Spleen (tissue), 11 donors: ENCODE measurements around the gene SSRP1. TPM values are rescaled to one million over a fixed set of nuclear protein-coding genes. Genes with fewer than 3 reads are reported as not detected.

Experiments used
- DNase-seq: peaks from one replicate; pipeline ENCODE4 v3.0.0-alpha.2; 2020
- H3K27ac ChIP-seq, 8 donors: fragments of 200-600 bp; sonication (generic) in 7 of 8; 1 replicate in 4 of 8; 2 replicates in 4 of 8; pipeline versions ENCODE4 v1.5.0 to v1.8.0; 2016 to 2021; ENCODE audit warnings: inconsistent platforms in 4 of 8, mild to moderate bottlenecking in 4 of 8, moderate library complexity in 1 of 8
- H3K27me3 ChIP-seq, 7 donors: fragments of 200-600 bp; sonication (generic) in 6 of 7; replicated peaks in 1 of 7; 1 replicate in 4 of 7; 2 replicates in 3 of 7; pipeline versions ENCODE4 v1.5.0 to v1.8.0; 2016 to 2021; ENCODE audit warnings: inconsistent platforms in 3 of 7, mild to moderate bottlenecking in 1 of 7
- H3K36me3 ChIP-seq, 6 donors: fragments of 200-600 bp; sonication (generic) in 5 of 6; 1 replicate in 4 of 6; 2 replicates in 2 of 6; pipeline versions ENCODE4 v1.5.0 to v1.8.0; 2016 to 2021; ENCODE audit warnings: inconsistent platforms in 2 of 6
- H3K4me1 ChIP-seq, 6 donors: fragments of 200-600 bp; sonication (generic) in 5 of 6; 1 replicate in 3 of 6; 2 replicates in 3 of 6; pipeline versions ENCODE4 v1.5.0 to v1.8.0; 2016 to 2021; ENCODE audit warnings: inconsistent platforms in 3 of 6
- H3K4me3 ChIP-seq, 8 donors: fragments of 200-600 bp; sonication (generic) in 7 of 8; 1 replicate in 4 of 8; 2 replicates in 4 of 8; pipeline versions ENCODE4 v1.5.0 to v1.8.0; 2016 to 2021; ENCODE audit warnings: inconsistent platforms in 4 of 8, mild to moderate bottlenecking in 4 of 8, moderate library complexity in 2 of 8
- H3K9me3 ChIP-seq, 8 donors: fragments of 200-600 bp; sonication (generic) in 7 of 8; 1 replicate in 4 of 8; 2 replicates in 4 of 8; pipeline versions ENCODE4 v1.5.0 to v1.8.0; 2016 to 2021; ENCODE audit warnings: inconsistent platforms in 4 of 8
- POLR2A ChIP-seq, 3 donors: fragments of 450-650 bp; IDR thresholded peaks; one replicate each; pipeline ENCODE4 v1.5.1; 2017; ENCODE audit warnings: antibody characterized with exemption in 3 of 3, mild to moderate bottlenecking in 1 of 3
- POLR2AphosphoS5 ChIP-seq, 3 donors: sonication (generic); formaldehyde crosslinking; IDR thresholded peaks; one replicate each; pipeline ENCODE4 v1.5.1; 2017; ENCODE audit warnings: antibody characterized with exemption in 3 of 3
- WGBS, 5 donors: extraction: QIAGEN DNeasy Blood & Tissue Kit in 3 of 5; methylation state at CpG; one replicate each; pipeline versions ENCODE4 v1.1.5 to v1.1.7; 2013 to 2018; 5-methylcytosine and 5-hydroxymethylcytosine counted together
- intact Hi-C: fragments of 100-400 bp; cut with DNase I; formaldehyde crosslinking; loops from one replicate; pipeline ENCODE4 v1.15.0; 2023; ENCODE audit warnings: low total_unique reads
- polyA plus RNA-seq, 3 donors: library from polyadenylated mRNA; stranded (reverse); fragments of 200-250 nt; gene quantifications; one replicate each; pipeline ENCODE4 v1.2.1, GENCODE V29; 2013
- total RNA-seq, 7 donors: library from RNA; depleted of rRNA in 3 of 7; stranded (reverse); fragments of >200 nt in 3 of 7; fragmentation: NEBNext Ultra II Directional in 4 of 7; extraction: Animal tissue kit (Norgen Biotek cat#: 25700) in 4 of 7; gene quantifications; one replicate each; pipeline versions ENCODE4 v1.1.0 to v1.2.1, GENCODE V29; 2016 to 2021
- TF ChIP-seq, protein P1 (sequence below), 11 experiments: fragments of 200-600 bp in 7 of 11; fragments of 450-650 bp in 4 of 11; sonication (generic) in 4 of 11; IDR thresholded peaks in 8 of 11; conservative IDR thresholded peaks in 3 of 11; 1 replicate in 7 of 11; 2 replicates in 4 of 11; pipeline versions ENCODE4 v1.4.0 to v1.8.0; 2016 to 2021; ENCODE audit warnings: antibody characterized with exemption in 11 of 11, inconsistent platforms in 4 of 11, mild to moderate bottlenecking in 1 of 11
- donor health status: healthy with polysubstance abuse.
- donor health status: DM: no; HTN: no; CAD: no; lungs with moderate emphysema.
- donor health status: DM: no; HTN: no; CAD: no.
- donor health status: Bipolar disorder and iron deficiency.
- donor health status: healthy.
- donor health status: DM: no; HTN: no; CAD: no.
- donor health status: DM: yes; HTN: yes; CAD: no.

The SSRP1 gene
- total and polyA plus RNA-seq, 10 donors, result 35.5 to 67.1 (median 51.5) TPM

DNA sequence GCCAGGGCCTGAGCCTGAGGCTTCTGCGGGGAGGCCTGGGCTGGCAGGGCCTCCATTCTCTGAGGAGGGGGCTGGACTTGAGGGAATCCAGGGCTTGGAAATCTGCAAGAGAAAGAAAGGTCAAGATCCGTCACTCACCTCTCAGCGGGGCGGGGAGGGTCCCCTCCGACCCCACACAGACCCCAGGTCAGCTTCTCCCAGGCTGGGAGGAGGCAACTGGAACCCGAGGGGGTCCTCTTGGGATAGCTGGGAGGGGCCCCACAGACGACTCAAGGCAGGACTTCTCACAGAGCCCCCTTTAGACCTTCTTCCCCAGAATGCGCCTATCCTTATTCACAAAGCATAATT lies 21.9 kb downstream of the SSRP1 start:
- DNase-seq, result no peak
- peaks cover 22 to 96% (median 58%) of the 10 kb centered on the region in 6 donors for H3K4me1 ChIP-seq
- H3K36me3 ChIP-seq, result peaks cover 0 to 82% (median 29%) of the 10 kb centered on the region in 6 donors

DNA sequence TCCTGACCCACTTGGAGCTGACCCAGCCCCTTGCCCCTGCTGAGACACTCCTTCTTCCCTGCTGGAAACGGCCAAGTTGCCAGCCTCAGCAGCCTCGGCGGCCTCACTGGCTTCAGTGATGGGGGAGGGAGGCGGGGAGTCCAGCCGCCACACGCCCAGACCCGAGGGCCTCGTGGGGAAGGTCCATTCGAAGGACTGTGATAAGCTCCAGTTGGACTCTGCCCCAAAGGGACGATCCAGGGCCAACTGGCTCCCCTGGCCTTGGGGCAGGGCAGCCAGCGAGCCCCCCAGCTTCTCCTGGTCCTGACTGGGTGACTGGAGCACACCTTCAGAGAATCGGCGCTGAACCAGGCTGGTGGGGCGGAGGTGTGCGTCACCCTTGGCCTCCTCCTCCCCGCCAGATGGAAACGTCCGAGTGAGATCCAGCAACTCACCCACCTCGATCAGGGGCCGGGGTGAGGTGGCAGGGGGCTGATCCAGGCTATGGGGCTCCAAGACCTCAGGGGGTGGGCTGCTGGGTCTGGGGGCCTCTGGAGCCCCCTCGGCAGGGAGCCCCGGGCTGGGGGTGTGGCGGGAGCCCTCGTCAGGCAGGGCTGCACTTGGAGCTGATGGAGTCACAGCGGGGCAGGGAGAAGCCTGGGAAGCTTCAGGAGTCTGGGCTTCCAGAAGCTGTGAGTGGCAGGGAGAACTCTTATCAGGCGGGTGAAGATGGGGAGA lies 22.5 kb downstream of the SSRP1 start:
- H3K4me3 ChIP-seq, result no peak overlapping the region
- peaks cover 0 to 83% (median 29%) of the 10 kb centered on the region in 6 donors for H3K36me3 ChIP-seq
- peaks cover 21 to 97% (median 57%) of the 10 kb centered on the region in 6 donors for H3K4me1 ChIP-seq
- H3K27me3 ChIP-seq, result peaks cover 0 to 12% (median 0%) of the 10 kb centered on the region in 7 donors
- H3K27ac ChIP-seq, result peak overlapping the region in 2 of 8 donors; percentile 83 to 87
- 86 to 95% (median 88%) methylated on average over 19 to 26 of the region's 26 CpGs for WGBS, 5 donors
- intact Hi-C loops, result no loop called here
- peak; percentile 70 for DNase-seq
- H3K9me3 ChIP-seq, result no peaks in the 10 kb centered on the region
- no peak for TF ChIP-seq POLR2AphosphoS5 (IDR thresholded peaks at IDR 0.05)
- TF ChIP-seq, protein P1, sequence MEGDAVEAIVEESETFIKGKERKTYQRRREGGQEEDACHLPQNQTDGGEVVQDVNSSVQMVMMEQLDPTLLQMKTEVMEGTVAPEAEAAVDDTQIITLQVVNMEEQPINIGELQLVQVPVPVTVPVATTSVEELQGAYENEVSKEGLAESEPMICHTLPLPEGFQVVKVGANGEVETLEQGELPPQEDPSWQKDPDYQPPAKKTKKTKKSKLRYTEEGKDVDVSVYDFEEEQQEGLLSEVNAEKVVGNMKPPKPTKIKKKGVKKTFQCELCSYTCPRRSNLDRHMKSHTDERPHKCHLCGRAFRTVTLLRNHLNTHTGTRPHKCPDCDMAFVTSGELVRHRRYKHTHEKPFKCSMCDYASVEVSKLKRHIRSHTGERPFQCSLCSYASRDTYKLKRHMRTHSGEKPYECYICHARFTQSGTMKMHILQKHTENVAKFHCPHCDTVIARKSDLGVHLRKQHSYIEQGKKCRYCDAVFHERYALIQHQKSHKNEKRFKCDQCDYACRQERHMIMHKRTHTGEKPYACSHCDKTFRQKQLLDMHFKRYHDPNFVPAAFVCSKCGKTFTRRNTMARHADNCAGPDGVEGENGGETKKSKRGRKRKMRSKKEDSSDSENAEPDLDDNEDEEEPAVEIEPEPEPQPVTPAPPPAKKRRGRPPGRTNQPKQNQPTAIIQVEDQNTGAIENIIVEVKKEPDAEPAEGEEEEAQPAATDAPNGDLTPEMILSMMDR (IDR thresholded peaks at IDR 0.05 in 8 of 11, conservative IDR thresholded peaks at IDR 0.05 in 3 of 11), result no peak
- no peak for TF ChIP-seq POLR2A (IDR thresholded peaks at IDR 0.05)

More for the DNA sequence above, 21.9 kb downstream of the SSRP1 start:
- intact Hi-C loops, result no loop called here
- peak overlapping the region in 1 of 8 donors; percentile 83 for H3K27ac ChIP-seq
- TF ChIP-seq, protein P1 (IDR thresholded peaks at IDR 0.05 in 8 of 11, conservative IDR thresholded peaks at IDR 0.05 in 3 of 11), result no peak
- no peak for TF ChIP-seq POLR2AphosphoS5 (IDR thresholded peaks at IDR 0.05)
- WGBS, 5 donors, result 83 to 92% (median 85%) methylated on average over 8 of the region's 8 CpGs
- peaks cover 0 to 12% (median 0%) of the 10 kb centered on the region in 7 donors for H3K27me3 ChIP-seq
- H3K4me3 ChIP-seq, result no peak overlapping the region
- H3K9me3 ChIP-seq, result no peaks in the 10 kb centered on the region

DNA sequence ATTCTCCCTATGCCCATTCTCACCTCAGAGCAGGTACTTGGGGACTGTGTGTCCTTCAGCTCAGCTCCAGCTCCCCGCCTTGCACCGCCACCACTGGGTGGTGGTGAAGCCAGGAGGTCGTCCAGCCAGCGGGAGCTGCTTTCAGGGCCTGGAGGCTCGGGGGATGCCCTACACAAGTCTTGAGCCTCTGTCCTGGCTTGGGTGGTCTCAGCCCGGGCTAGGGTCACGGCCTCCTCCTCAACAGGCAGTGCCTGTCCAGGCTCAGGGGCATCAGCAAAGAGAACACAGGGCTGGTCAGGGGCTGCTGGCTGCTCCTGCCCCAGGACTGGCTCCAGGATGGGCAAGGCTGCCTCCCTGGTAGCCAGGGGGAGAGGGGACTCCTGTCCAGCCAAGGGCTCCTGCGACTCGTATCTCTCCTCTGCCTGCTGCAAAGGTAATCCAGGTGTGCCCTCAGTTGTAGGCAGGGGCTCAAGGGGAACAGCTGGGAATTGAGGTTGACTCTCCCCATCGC lies 23.1 kb downstream of the SSRP1 start:
- DNase-seq, result peak; percentile 62
- H3K27me3 ChIP-seq, result peaks cover 0 to 12% (median 0%) of the 10 kb centered on the region in 7 donors
- no peak overlapping the region for H3K4me3 ChIP-seq
- peaks cover 0 to 82% (median 28%) of the 10 kb centered on the region in 6 donors for H3K36me3 ChIP-seq
- peaks cover 17 to 97% (median 56%) of the 10 kb centered on the region in 6 donors for H3K4me1 ChIP-seq
- 85 to 95% (median 91%) methylated on average over 7 to 10 of the region's 10 CpGs for WGBS, 5 donors
- peak in 2 of 3 donors; percentile 7 to 15 for TF ChIP-seq POLR2AphosphoS5 (IDR thresholded peaks at IDR 0.05)
- TF ChIP-seq, protein P1 (IDR thresholded peaks at IDR 0.05 in 8 of 11, conservative IDR thresholded peaks at IDR 0.05 in 3 of 11), result no peak
- peak overlapping the region in 5 of 8 donors; percentile 17 to 87 (median 83) for H3K27ac ChIP-seq
- intact Hi-C loops, result no loop called here
- no peaks in the 10 kb centered on the region for H3K9me3 ChIP-seq
